ENCODE data around the gene YARS1.

The YARS1 gene

GRCh38 chr1:32763221-32763620 lies 53.9 kb downstream of the YARS1 start:
- DNase-seq (ENCODE audit: low spot score) = no peak

GRCh38 chr1:32761936-32762335 lies 55.2 kb downstream of the YARS1 start:
- DNase-seq (ENCODE audit: low spot score) = no peak

GRCh38 chr1:32761253-32761877 lies 55.8 kb downstream of the YARS1 start:
- no peak for DNase-seq (ENCODE audit: low spot score)

- no peak for DNase-seq (ENCODE audit: low spot score)
These were observed 57.0 kb downstream of the YARS1 start for GRCh38 chr1:32759997-32760623.

- DNase-seq (ENCODE audit: low spot score) = no peak
These were observed 57.6 kb downstream of the YARS1 start for GRCh38 chr1:32759521-32759981.

- DNase-seq (ENCODE audit: low spot score) = no peak
These were observed 58.2 kb downstream of the YARS1 start for GRCh38 chr1:32758795-32759430.

GRCh38 chr1:32758177-32758794 lies 58.9 kb downstream of the YARS1 start:
- DNase-seq (ENCODE audit: low spot score) = no peak

GRCh38 chr1:32757213-32757895 lies 59.8 kb downstream of the YARS1 start:
- no peak for DNase-seq (ENCODE audit: low spot score)

- no peak for DNase-seq (ENCODE audit: low spot score)
These were observed 61.4 kb downstream of the YARS1 start for GRCh38 chr1:32755810-32756159.

GRCh38 chr1:32755098-32755809 lies 61.9 kb downstream of the YARS1 start:
- DNase-seq (ENCODE audit: low spot score) = no peak

GRCh38 chr1:32754317-32755097 lies 62.7 kb downstream of the YARS1 start:
- DNase-seq (ENCODE audit: low spot score) = no peak

GRCh38 chr1:32753532-32754316 lies 63.4 kb downstream of the YARS1 start:
- no peak for DNase-seq (ENCODE audit: low spot score)

- no peak for DNase-seq (ENCODE audit: low spot score)
These were observed 67.4 kb downstream of the YARS1 start for GRCh38 chr1:32749771-32750170.

- DNase-seq (ENCODE audit: low spot score) = no peak
These were observed 67.8 kb downstream of the YARS1 start for GRCh38 chr1:32749332-32749731.

- no peak for DNase-seq (ENCODE audit: low spot score)
These were observed 68.2 kb downstream of the YARS1 start for GRCh38 chr1:32748926-32749325.

- DNase-seq (ENCODE audit: low spot score) = no peak
These were observed 68.8 kb downstream of the YARS1 start for GRCh38 chr1:32748348-32748747.

- DNase-seq (ENCODE audit: low spot score) = no peak
These were observed 71.0 kb downstream of the YARS1 start for GRCh38 chr1:32746130-32746529.

- DNase-seq (ENCODE audit: low spot score) = no peak
These were observed 73.1 kb downstream of the YARS1 start for GRCh38 chr1:32744071-32744425.

- DNase-seq (ENCODE audit: low spot score) = no peak
These were observed 73.6 kb downstream of the YARS1 start for GRCh38 chr1:32743380-32744070.

GRCh38 chr1:32742956-32743355 lies 74.2 kb downstream of the YARS1 start:
- no peak for DNase-seq (ENCODE audit: low spot score)

All from kidney capillary endothelial cell (primary cell).